Activated T-cell treated with anti-CD3 and anti-CD28 coated beads, Interleukin-2, amount 50 U/mL, for 24 hours (primary cell): ENCODE measurements around the gene KLF6.
A peak's percentile ranks its signal among the peaks of the same experiment; 100 is the strongest.

Source experiments
- DNase-seq: peaks from one replicate; pipeline ENCODE4 v3.0.0-alpha.2; 2020
- H3K27ac Mint-ChIP-seq: 2 replicates; pipeline ENCODE4 v1.8.0; 2020; ENCODE audit warnings: mild to moderate bottlenecking, mixed read lengths
- H3K27me3 Mint-ChIP-seq: 2 replicates; pipeline ENCODE4 v1.8.0; 2020; ENCODE audit warnings: mixed read lengths
- H3K36me3 Mint-ChIP-seq: 2 replicates; pipeline ENCODE4 v1.8.0; 2020; ENCODE audit warnings: low read depth, mixed read lengths
- H3K4me1 Mint-ChIP-seq: 2 replicates; pipeline ENCODE4 v1.8.0; 2020; ENCODE audit warnings: low read depth, mixed read lengths
- H3K4me3 Mint-ChIP-seq: 2 replicates; pipeline ENCODE4 v1.8.0; 2020; ENCODE audit warnings: mild to moderate bottlenecking, moderate library complexity, mixed read lengths
- H3K9me3 Mint-ChIP-seq: 2 replicates; pipeline ENCODE4 v1.8.0; 2020; ENCODE audit warnings: mixed read lengths

The KLF6 gene

GRCh38 chr10:3784510-3785250 is at the start of gene KLF6:
Gene KLF6 (minus strand): TSS chr10:3785209. CDS start chr10:3785014, 195 bp downstream.
- DNase-seq = no peak
- Mint-ChIP-seq H3K36me3 (peaks cover 51% of the 10 kb centered on the region), H3K9me3 (peaks cover 2% of the 10 kb centered on the region), H3K4me3 (peak within 1 kb of the TSS; percentile 87), H3K27ac (peak within 1 kb of the TSS; percentile 96), H3K27me3 (no peaks in the 10 kb centered on the region), H3K4me1 (peaks cover 45% of the 10 kb centered on the region)

GRCh38 chr10:3834404-3834803 is 49.4 kb upstream of the KLF6 start:
- no peak overlapping the region for H3K27ac Mint-ChIP-seq
- H3K27me3 Mint-ChIP-seq = no peaks in the 10 kb centered on the region
- H3K36me3 Mint-ChIP-seq = no peaks in the 10 kb centered on the region
- peaks cover 78% of the 10 kb centered on the region for H3K4me1 Mint-ChIP-seq
- H3K9me3 Mint-ChIP-seq = no peaks in the 10 kb centered on the region
- no peak overlapping the region for H3K4me3 Mint-ChIP-seq
- no peak for DNase-seq

GRCh38 chr10:3833046-3833445 is 48.0 kb upstream of the KLF6 start:
- no peaks in the 10 kb centered on the region for H3K36me3 Mint-ChIP-seq
- H3K4me1 Mint-ChIP-seq = peaks cover 82% of the 10 kb centered on the region
- no peak overlapping the region for H3K4me3 Mint-ChIP-seq
- H3K27me3 Mint-ChIP-seq = no peaks in the 10 kb centered on the region
- DNase-seq = no peak
- no peaks in the 10 kb centered on the region for H3K9me3 Mint-ChIP-seq
- H3K27ac Mint-ChIP-seq = no peak overlapping the region

GRCh38 chr10:3832022-3832786 is 47.2 kb upstream of the KLF6 start:
- DNase-seq = no peak
- Mint-ChIP-seq H3K9me3 (no peaks in the 10 kb centered on the region), H3K27me3 (no peaks in the 10 kb centered on the region), H3K4me1 (peaks cover 83% of the 10 kb centered on the region), H3K4me3 (no peak overlapping the region), H3K27ac (peak overlapping the region; percentile 69), H3K36me3 (no peaks in the 10 kb centered on the region)

DNA sequence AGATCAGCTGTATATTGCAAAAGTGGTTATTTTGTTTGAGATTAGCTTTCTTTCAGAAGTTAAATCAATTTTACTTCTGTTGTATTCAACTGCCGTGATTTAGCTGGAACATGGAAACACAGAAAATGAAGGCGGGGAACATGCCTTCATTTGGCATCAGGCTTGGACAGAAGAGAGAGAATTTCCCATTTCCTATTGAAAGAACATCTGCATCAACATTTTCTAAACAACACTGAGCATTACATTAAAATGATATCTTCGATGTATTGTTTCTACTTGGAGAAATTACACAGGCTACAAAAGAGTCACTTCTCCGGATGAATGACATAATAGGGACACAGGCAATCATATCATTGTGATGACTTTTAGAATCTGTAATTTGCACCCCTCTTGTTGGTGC is 46.6 kb upstream of the KLF6 start:
- Mint-ChIP-seq H3K27me3 (no peaks in the 10 kb centered on the region), H3K27ac (no peak overlapping the region), H3K4me3 (no peak overlapping the region), H3K36me3 (no peaks in the 10 kb centered on the region), H3K9me3 (no peaks in the 10 kb centered on the region), H3K4me1 (peaks cover 83% of the 10 kb centered on the region)
- DNase-seq = no peak

DNA sequence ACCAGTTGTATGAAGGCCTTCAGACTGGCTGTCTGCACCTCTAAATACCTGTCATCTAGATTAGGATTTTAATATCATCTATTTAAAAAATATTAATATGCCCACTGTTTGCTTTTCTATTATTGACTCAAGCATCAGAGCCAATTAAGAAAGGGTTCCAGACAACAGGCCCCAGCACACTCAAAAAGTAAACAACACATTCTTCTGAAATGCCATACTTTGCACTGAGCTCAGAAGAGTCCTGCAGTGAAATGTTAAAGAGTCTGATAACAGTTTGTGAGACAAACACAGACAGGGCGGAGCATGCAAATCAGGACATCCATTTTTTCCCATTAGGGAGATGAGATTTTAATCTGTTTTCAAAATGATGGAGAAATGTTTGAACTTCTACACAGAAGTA is 45.9 kb upstream of the KLF6 start:
- no peak overlapping the region for H3K4me3 Mint-ChIP-seq
- no peaks in the 10 kb centered on the region for H3K36me3 Mint-ChIP-seq
- no peaks in the 10 kb centered on the region for H3K27me3 Mint-ChIP-seq
- H3K4me1 Mint-ChIP-seq = peaks cover 78% of the 10 kb centered on the region
- H3K27ac Mint-ChIP-seq = peak overlapping the region; percentile 44
- H3K9me3 Mint-ChIP-seq = no peaks in the 10 kb centered on the region
- no peak for DNase-seq

GRCh38 chr10:3829156-3830050 is 44.4 kb upstream of the KLF6 start:
- Mint-ChIP-seq H3K9me3 (no peaks in the 10 kb centered on the region), H3K27ac (peak overlapping the region; percentile 97), H3K4me3 (peak overlapping the region; percentile 46), H3K36me3 (no peaks in the 10 kb centered on the region), H3K27me3 (no peaks in the 10 kb centered on the region), H3K4me1 (peaks cover 68% of the 10 kb centered on the region)
- no peak for DNase-seq

DNA sequence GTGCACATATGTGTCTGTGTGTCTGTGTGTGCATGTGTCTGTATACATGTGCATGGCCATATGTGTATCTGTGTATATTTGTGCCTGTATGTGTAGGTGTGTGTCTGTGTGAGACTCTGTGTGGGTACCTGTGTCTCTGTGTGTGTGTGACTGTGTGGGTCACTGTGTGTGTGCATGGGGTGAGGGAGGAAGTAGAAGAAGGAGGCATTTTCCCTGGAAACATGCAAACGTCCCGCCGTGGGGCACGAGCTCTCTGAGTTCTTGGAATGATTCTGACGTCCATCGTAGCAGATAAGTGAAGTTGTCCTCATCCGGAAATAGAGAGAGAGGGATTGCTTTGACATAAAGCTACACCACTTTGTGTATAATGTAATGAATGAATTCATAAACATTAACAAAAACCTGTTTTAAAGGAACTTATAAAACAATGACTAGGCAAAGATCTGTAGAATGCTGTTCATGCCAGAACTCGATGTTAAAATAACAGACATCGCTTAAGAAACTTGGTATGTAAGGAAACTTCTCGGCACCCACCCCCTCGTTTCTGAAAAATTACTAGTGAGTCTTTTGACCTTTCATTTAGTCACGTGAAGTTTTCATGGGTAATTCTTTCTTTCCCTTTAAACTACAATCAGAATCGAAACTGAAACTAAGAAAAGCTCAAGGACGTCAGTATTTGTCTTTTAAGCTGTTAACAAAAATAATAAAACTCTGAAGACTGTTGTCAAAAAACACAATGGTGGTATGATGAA is 43.6 kb upstream of the KLF6 start:
- no peaks in the 10 kb centered on the region for H3K27me3 Mint-ChIP-seq
- H3K4me3 Mint-ChIP-seq = peak overlapping the region; percentile 46
- H3K4me1 Mint-ChIP-seq = peaks cover 68% of the 10 kb centered on the region
- no peaks in the 10 kb centered on the region for H3K36me3 Mint-ChIP-seq
- DNase-seq = peak; percentile 59
- H3K9me3 Mint-ChIP-seq = no peaks in the 10 kb centered on the region
- H3K27ac Mint-ChIP-seq = peak overlapping the region; percentile 97

GRCh38 chr10:3827768-3828403 is 42.9 kb upstream of the KLF6 start:
- no peak for DNase-seq
- peak overlapping the region; percentile 97 for H3K27ac Mint-ChIP-seq
- H3K4me3 Mint-ChIP-seq = peak overlapping the region; percentile 46
- H3K36me3 Mint-ChIP-seq = no peaks in the 10 kb centered on the region
- no peaks in the 10 kb centered on the region for H3K9me3 Mint-ChIP-seq
- H3K4me1 Mint-ChIP-seq = peaks cover 67% of the 10 kb centered on the region
- no peaks in the 10 kb centered on the region for H3K27me3 Mint-ChIP-seq

GRCh38 chr10:3827266-3827665 is 42.3 kb upstream of the KLF6 start:
- Mint-ChIP-seq H3K27ac (peak overlapping the region; percentile 97), H3K27me3 (no peaks in the 10 kb centered on the region), H3K4me3 (no peak overlapping the region), H3K36me3 (no peaks in the 10 kb centered on the region), H3K9me3 (no peaks in the 10 kb centered on the region), H3K4me1 (peaks cover 60% of the 10 kb centered on the region)
- DNase-seq = no peak

- Mint-ChIP-seq H3K9me3 (no peaks in the 10 kb centered on the region), H3K27ac (no peak overlapping the region), H3K4me1 (peaks cover 50% of the 10 kb centered on the region), H3K36me3 (no peaks in the 10 kb centered on the region), H3K4me3 (no peak overlapping the region), H3K27me3 (no peaks in the 10 kb centered on the region)
- no peak for DNase-seq
These were observed 40.9 kb upstream of the KLF6 start for GRCh38 chr10:3825862-3826351.

GRCh38 chr10:3825244-3825643 is 40.2 kb upstream of the KLF6 start:
- peaks cover 45% of the 10 kb centered on the region for H3K4me1 Mint-ChIP-seq
- H3K27ac Mint-ChIP-seq = no peak overlapping the region

GRCh38 chr10:3822541-3823330 is 37.7 kb upstream of the KLF6 start:
- Mint-ChIP-seq H3K27ac (no peak overlapping the region), H3K27me3 (no peaks in the 10 kb centered on the region), H3K9me3 (no peaks in the 10 kb centered on the region), H3K4me3 (no peak overlapping the region), H3K36me3 (no peaks in the 10 kb centered on the region), H3K4me1 (peaks cover 20% of the 10 kb centered on the region)
- DNase-seq = no peak

More at GRCh38 chr10:3825244-3825643, 40.2 kb upstream of the KLF6 start:
- DNase-seq = no peak
- no peaks in the 10 kb centered on the region for H3K27me3 Mint-ChIP-seq
- H3K4me3 Mint-ChIP-seq = no peak overlapping the region
- H3K36me3 Mint-ChIP-seq = no peaks in the 10 kb centered on the region
- no peaks in the 10 kb centered on the region for H3K9me3 Mint-ChIP-seq
